Epithelial cell of esophagus (primary cell): ENCODE data around the gene ZNF746.

Source experiments
- DNase-seq: peaks from one replicate; pipeline ENCODE4 v3.0.0; 2010; ENCODE audit warnings: low read depth
- H3K4me3 ChIP-seq: 2 replicates; pipeline ENCODE4 v1.5.1; 2011; ENCODE audit warnings: mild to moderate bottlenecking, low read length, control low read depth
- TF ChIP-seq, protein P1 (sequence below): IDR thresholded peaks from 2 replicates; pipeline ENCODE4 v1.5.1; 2011; ENCODE audit warnings: low read depth, mild to moderate bottlenecking, low read length, control low read depth, inconsistent platforms; ENCODE audit not compliant: insufficient read depth; ENCODE audit errors: missing control alignments

The ZNF746 gene

GRCh38 chr7:149468208-149468607 lies 29.4 kb downstream of the ZNF746 start:
- DNase-seq: peak; percentile 55
- TF ChIP-seq, protein P1, sequence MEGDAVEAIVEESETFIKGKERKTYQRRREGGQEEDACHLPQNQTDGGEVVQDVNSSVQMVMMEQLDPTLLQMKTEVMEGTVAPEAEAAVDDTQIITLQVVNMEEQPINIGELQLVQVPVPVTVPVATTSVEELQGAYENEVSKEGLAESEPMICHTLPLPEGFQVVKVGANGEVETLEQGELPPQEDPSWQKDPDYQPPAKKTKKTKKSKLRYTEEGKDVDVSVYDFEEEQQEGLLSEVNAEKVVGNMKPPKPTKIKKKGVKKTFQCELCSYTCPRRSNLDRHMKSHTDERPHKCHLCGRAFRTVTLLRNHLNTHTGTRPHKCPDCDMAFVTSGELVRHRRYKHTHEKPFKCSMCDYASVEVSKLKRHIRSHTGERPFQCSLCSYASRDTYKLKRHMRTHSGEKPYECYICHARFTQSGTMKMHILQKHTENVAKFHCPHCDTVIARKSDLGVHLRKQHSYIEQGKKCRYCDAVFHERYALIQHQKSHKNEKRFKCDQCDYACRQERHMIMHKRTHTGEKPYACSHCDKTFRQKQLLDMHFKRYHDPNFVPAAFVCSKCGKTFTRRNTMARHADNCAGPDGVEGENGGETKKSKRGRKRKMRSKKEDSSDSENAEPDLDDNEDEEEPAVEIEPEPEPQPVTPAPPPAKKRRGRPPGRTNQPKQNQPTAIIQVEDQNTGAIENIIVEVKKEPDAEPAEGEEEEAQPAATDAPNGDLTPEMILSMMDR: peak; percentile 4
- H3K4me3 ChIP-seq: no peak overlapping the region

DNA sequence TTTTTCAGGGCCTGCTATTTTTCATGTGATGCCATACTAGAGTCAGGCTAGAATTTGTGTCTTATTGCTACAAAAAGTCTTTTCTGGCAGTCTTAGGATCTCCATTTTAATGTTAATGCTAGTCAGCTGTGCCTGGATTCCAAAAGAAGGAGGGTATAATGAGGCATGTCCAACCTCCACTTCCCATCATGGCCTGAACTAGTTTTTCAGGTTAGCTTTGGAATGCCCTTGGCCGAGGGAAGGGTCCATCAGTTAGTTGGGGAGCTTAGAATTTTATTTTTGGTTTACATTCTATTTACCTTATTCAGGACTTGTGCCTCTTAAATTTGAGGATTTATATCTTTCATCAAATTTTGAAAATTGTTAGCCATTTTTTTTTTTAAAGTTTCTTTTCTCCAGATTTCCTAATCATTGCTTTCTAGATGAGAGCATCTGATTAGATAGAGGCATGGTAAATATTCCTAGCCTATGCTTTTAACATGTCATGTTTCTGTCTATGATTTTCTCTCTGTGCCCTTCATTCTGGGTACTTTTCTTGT lies 30.2 kb downstream of the ZNF746 start:
- no peak overlapping the region for H3K4me3 ChIP-seq
- TF ChIP-seq, protein P1: no peak
- no peak for DNase-seq

DNA sequence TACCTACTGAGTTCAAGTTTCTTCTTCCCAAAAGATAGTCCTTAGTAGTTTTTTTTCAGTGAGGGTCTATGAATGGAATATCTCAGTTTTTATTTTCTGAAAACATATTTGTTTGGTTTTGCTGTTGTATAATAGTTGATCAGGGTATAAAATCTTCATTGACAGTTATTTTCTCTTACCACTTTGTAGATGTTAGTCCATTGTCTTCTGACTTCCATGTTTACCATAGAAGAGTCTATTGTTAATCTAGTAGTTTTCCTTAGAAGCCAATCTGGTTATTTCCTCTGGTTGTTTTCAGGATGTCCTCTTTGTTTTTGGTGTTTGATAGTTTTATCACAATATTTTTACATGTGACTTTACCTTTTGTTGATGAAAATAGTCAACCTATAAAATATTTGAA lies 31.2 kb downstream of the ZNF746 start:
- no peak overlapping the region for H3K4me3 ChIP-seq
- no peak for DNase-seq
- TF ChIP-seq, protein P1: no peak

- H3K4me3 ChIP-seq: no peak overlapping the region
- DNase-seq: no peak
- TF ChIP-seq, protein P1: no peak
Measured at GRCh38 chr7:149463500-149464161, 34.0 kb downstream of the ZNF746 start.

DNA sequence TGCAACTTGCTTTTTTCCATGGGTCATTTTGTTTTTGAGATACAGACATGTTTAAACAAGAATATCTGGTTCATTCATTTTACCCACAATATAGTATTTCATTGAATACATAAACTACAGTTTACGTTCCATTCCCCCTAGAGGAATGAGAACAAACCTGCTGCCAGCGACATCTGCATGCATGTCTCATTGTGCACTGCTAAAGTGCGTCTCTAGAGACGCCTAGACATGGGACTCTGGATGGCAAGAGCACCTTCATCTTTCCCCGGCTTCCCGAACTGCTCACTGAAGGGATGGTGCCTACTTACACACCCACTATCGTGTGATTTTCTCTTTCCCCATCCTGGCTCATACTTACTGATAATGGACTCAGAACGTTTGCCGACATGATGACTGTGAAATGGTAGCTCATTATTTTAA lies 35.5 kb downstream of the ZNF746 start:
- TF ChIP-seq, protein P1: no peak
- H3K4me3 ChIP-seq: no peak overlapping the region
- DNase-seq: no peak

DNA sequence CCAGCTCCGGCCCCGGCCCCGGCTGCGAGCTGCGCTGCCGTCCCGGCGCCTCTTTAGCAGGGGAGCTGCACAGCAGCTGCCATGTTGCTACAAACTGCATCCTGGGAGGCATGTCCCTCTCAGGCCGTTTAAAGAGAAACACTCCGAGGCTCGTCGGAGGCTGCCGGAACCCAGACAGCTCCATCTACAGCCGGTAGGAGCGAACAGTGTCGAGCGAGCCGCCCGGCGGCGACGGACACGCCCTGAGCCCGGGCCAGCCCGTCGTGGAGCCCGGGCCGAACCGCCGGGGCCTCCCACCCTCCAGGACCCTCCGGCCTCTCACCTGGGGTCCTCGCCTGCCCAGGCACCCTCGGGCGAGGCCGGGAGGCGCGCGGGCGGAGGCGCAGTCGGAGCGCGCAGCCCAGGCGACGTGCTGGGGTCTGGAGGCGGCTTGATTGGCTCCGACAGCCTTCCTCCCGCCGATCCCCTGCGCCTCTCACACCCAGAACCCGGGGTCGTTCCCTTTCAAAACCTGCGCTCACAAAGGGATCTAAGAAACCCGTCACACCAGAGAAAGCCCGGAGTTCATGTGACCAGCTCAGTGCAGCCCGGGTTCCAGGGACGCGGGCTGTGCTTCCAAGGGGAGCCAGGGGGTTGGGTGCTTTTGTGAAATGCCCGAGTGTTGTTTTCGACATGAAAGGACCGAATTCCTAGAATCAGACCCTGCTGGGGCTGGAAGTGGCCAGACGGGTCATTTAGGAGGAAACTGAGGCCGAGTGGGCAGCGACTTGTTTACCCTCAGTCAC lies 36.9 kb downstream of the ZNF746 start, which contains the start of gene ZNF777:
Gene ZNF777 (minus strand): TSS at position 570 of the 785 bp plus-strand sequence. CDS start 5,040 bp downstream, outside the sequence.
- peak within 1 kb of the TSS; percentile 56 for H3K4me3 ChIP-seq
- TF ChIP-seq, protein P1: peak; percentile 52
- peak; percentile 91 for DNase-seq
